ENCODE measurements around the gene ARHGAP15. TPM values are rescaled to one million over a fixed set of nuclear protein-coding genes. Genes with fewer than 3 reads are reported as not detected.

ARHGAP15 gene
- total RNA-seq, 1 experiment from 2014 or later: not detected

GRCh38 chr2:143480601-143481236 is 351.5 kb downstream of the ARHGAP15 start:
- no peaks in the 10 kb centered on the region for H3K27me3 ChIP-seq
- H3K4me3 ChIP-seq: no peak overlapping the region
- no peaks in the 10 kb centered on the region for H3K9me3 ChIP-seq
- no peaks in the 10 kb centered on the region for H3K36me3 ChIP-seq
- DNase-seq: no peak

- DNase-seq: no peak
- Histone ChIP-seq H3K9me3 (no peaks in the 10 kb centered on the region), H3K27me3 (no peaks in the 10 kb centered on the region), H3K4me3 (no peak overlapping the region), H3K36me3 (no peaks in the 10 kb centered on the region)
Observed at GRCh38 chr2:143481237-143481623, 352.0 kb downstream of the ARHGAP15 start.

- no peaks in the 10 kb centered on the region for H3K36me3 ChIP-seq
- no peak overlapping the region for H3K4me3 ChIP-seq
- H3K9me3 ChIP-seq: no peaks in the 10 kb centered on the region
- DNase-seq: no peak
- no peaks in the 10 kb centered on the region for H3K27me3 ChIP-seq
Observed at GRCh38 chr2:143481733-143482132, 352.5 kb downstream of the ARHGAP15 start.

GRCh38 chr2:143482316-143482715 is 353.1 kb downstream of the ARHGAP15 start:
- no peaks in the 10 kb centered on the region for H3K9me3 ChIP-seq
- H3K27me3 ChIP-seq: no peaks in the 10 kb centered on the region
- no peaks in the 10 kb centered on the region for H3K36me3 ChIP-seq
- H3K4me3 ChIP-seq: no peak overlapping the region
- no peak for DNase-seq

GRCh38 chr2:143482771-143483170 is 353.6 kb downstream of the ARHGAP15 start:
- H3K4me3 ChIP-seq: no peak overlapping the region
- H3K9me3 ChIP-seq: no peaks in the 10 kb centered on the region
- H3K36me3 ChIP-seq: no peaks in the 10 kb centered on the region
- no peak for DNase-seq
- no peaks in the 10 kb centered on the region for H3K27me3 ChIP-seq

- no peaks in the 10 kb centered on the region for H3K36me3 ChIP-seq
- DNase-seq: no peak
- H3K4me3 ChIP-seq: no peak overlapping the region
- no peaks in the 10 kb centered on the region for H3K9me3 ChIP-seq
- no peaks in the 10 kb centered on the region for H3K27me3 ChIP-seq
Observed at GRCh38 chr2:143486976-143487375, 357.8 kb downstream of the ARHGAP15 start.

GRCh38 chr2:143489145-143489544 is 359.9 kb downstream of the ARHGAP15 start:
- no peak overlapping the region for H3K4me3 ChIP-seq
- no peaks in the 10 kb centered on the region for H3K36me3 ChIP-seq
- H3K27me3 ChIP-seq: no peaks in the 10 kb centered on the region
- DNase-seq: no peak
- H3K9me3 ChIP-seq: no peaks in the 10 kb centered on the region

GRCh38 chr2:143491131-143491530 is 361.9 kb downstream of the ARHGAP15 start:
- H3K4me3 ChIP-seq: no peak overlapping the region
- no peak for DNase-seq
- no peaks in the 10 kb centered on the region for H3K27me3 ChIP-seq
- no peaks in the 10 kb centered on the region for H3K9me3 ChIP-seq
- no peaks in the 10 kb centered on the region for H3K36me3 ChIP-seq

- Histone ChIP-seq H3K27me3 (no peaks in the 10 kb centered on the region), H3K36me3 (no peaks in the 10 kb centered on the region), H3K4me3 (no peak overlapping the region), H3K9me3 (no peaks in the 10 kb centered on the region)
- DNase-seq: no peak
Observed at GRCh38 chr2:143493339-143493738, 364.1 kb downstream of the ARHGAP15 start.

GRCh38 chr2:143497726-143498125 is 368.5 kb downstream of the ARHGAP15 start:
- Histone ChIP-seq H3K4me3 (no peak overlapping the region), H3K27me3 (no peaks in the 10 kb centered on the region), H3K9me3 (no peaks in the 10 kb centered on the region), H3K36me3 (no peaks in the 10 kb centered on the region)
- no peak for DNase-seq

GRCh38 chr2:143498496-143498895 is 369.3 kb downstream of the ARHGAP15 start:
- H3K36me3 ChIP-seq: no peaks in the 10 kb centered on the region
- no peak for DNase-seq

GRCh38 chr2:143499061-143499460 is 369.8 kb downstream of the ARHGAP15 start:
- H3K27me3 ChIP-seq: no peaks in the 10 kb centered on the region
- H3K9me3 ChIP-seq: no peaks in the 10 kb centered on the region
- H3K4me3 ChIP-seq: no peak overlapping the region
- no peak for DNase-seq
- H3K36me3 ChIP-seq: no peaks in the 10 kb centered on the region

More at GRCh38 chr2:143498496-143498895, 369.3 kb downstream of the ARHGAP15 start:
- no peaks in the 10 kb centered on the region for H3K27me3 ChIP-seq
- H3K4me3 ChIP-seq: no peak overlapping the region
- H3K9me3 ChIP-seq: no peaks in the 10 kb centered on the region

- no peak for DNase-seq
- Histone ChIP-seq H3K9me3 (no peaks in the 10 kb centered on the region), H3K4me3 (no peak overlapping the region), H3K27me3 (no peaks in the 10 kb centered on the region), H3K36me3 (no peaks in the 10 kb centered on the region)
Observed at GRCh38 chr2:143501106-143501676, 372.0 kb downstream of the ARHGAP15 start.

GRCh38 chr2:143503280-143503679 is 374.1 kb downstream of the ARHGAP15 start:
- H3K4me3 ChIP-seq: no peak overlapping the region
- no peak for DNase-seq
- no peaks in the 10 kb centered on the region for H3K36me3 ChIP-seq
- H3K27me3 ChIP-seq: no peaks in the 10 kb centered on the region
- H3K9me3 ChIP-seq: no peaks in the 10 kb centered on the region

GRCh38 chr2:143504397-143504796 is 375.2 kb downstream of the ARHGAP15 start:
- no peak for DNase-seq
- Histone ChIP-seq H3K9me3 (no peaks in the 10 kb centered on the region), H3K4me3 (no peak overlapping the region), H3K27me3 (no peaks in the 10 kb centered on the region), H3K36me3 (no peaks in the 10 kb centered on the region)

- no peak for DNase-seq
- H3K4me3 ChIP-seq: no peak overlapping the region
- H3K9me3 ChIP-seq: no peaks in the 10 kb centered on the region
- no peaks in the 10 kb centered on the region for H3K36me3 ChIP-seq
- no peaks in the 10 kb centered on the region for H3K27me3 ChIP-seq
Observed at GRCh38 chr2:143505542-143505941, 376.3 kb downstream of the ARHGAP15 start.

- no peaks in the 10 kb centered on the region for H3K36me3 ChIP-seq
- no peaks in the 10 kb centered on the region for H3K27me3 ChIP-seq
- no peak overlapping the region for H3K4me3 ChIP-seq
- H3K9me3 ChIP-seq: no peaks in the 10 kb centered on the region
- DNase-seq: peak; percentile 15
Observed at GRCh38 chr2:143513081-143513480, 383.9 kb downstream of the ARHGAP15 start.

- Histone ChIP-seq H3K36me3 (no peaks in the 10 kb centered on the region), H3K9me3 (no peaks in the 10 kb centered on the region), H3K4me3 (no peak overlapping the region), H3K27me3 (no peaks in the 10 kb centered on the region)
- DNase-seq: no peak
Observed at GRCh38 chr2:143514413-143514812, 385.2 kb downstream of the ARHGAP15 start.
